Brain microvascular endothelial cell (primary cell): ENCODE data around the gene MYMK.

Experiments
- DNase-seq: peaks from one replicate; pipeline ENCODE4 v3.0.0-alpha.2; 2020
- H3K27ac ChIP-seq: fragments of 250-450 bp; sonication (Bioruptor Pico); 2 replicates; pipeline ENCODE4 v1.5.1; 2020; ENCODE audit warnings: mild to moderate bottlenecking, moderate library complexity
- H3K27me3 ChIP-seq: fragments of 250-450 bp; sonication (Bioruptor Pico); replicated peaks from 2 replicates; pipeline ENCODE4 v1.5.1; 2020; ENCODE audit warnings: mild to moderate bottlenecking
- H3K36me3 ChIP-seq: fragments of 250-450 bp; sonication (Bioruptor Pico); replicated peaks from 2 replicates; pipeline ENCODE4 v1.5.1; 2020; ENCODE audit warnings: mild to moderate bottlenecking
- H3K4me3 ChIP-seq: 2 replicates; pipeline ENCODE4 v1.5.1; 2011; ENCODE audit warnings: low read depth, mild to moderate bottlenecking, control low read depth, low read length, moderate library complexity
- in situ Hi-C: cut with HindIII; loops from 2 replicates; pipeline ENCODE4 v1.10.0; 2017; ENCODE audit warnings: low sequenced_read_pairs, low pct_ligation_motif_present
- TF ChIP-seq, protein P1 (sequence below): IDR thresholded peaks from 2 replicates; pipeline ENCODE4 v1.5.1; 2011; ENCODE audit warnings: low read depth, mild to moderate bottlenecking, moderate library complexity, low read length, control low read depth, inconsistent platforms; ENCODE audit errors: missing control alignments

MYMK gene

DNA sequence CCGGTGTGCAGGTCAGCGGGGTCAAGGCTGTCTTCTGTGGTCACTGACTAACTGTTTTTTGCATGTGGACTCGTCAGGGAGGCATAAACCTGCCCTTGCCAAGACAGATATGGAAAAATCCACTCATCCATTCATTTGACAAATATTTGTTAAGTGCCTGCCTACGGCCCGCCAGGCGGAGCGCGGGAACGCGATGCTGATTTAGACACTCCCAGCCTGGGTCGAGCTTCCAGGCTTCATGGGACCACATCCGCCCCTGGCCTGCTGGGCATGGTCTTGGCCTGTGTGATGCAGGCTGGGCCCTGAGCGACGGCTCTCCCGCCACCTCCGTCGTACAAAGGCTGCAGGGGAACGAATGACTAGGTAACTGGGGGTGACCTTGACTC, 18.1 kb downstream of the MYMK start:
- DNase-seq = peak; percentile 19
- no peak overlapping the region for H3K4me3 ChIP-seq
- in situ Hi-C loops = no loop called here
- TF ChIP-seq, protein P1, sequence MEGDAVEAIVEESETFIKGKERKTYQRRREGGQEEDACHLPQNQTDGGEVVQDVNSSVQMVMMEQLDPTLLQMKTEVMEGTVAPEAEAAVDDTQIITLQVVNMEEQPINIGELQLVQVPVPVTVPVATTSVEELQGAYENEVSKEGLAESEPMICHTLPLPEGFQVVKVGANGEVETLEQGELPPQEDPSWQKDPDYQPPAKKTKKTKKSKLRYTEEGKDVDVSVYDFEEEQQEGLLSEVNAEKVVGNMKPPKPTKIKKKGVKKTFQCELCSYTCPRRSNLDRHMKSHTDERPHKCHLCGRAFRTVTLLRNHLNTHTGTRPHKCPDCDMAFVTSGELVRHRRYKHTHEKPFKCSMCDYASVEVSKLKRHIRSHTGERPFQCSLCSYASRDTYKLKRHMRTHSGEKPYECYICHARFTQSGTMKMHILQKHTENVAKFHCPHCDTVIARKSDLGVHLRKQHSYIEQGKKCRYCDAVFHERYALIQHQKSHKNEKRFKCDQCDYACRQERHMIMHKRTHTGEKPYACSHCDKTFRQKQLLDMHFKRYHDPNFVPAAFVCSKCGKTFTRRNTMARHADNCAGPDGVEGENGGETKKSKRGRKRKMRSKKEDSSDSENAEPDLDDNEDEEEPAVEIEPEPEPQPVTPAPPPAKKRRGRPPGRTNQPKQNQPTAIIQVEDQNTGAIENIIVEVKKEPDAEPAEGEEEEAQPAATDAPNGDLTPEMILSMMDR = peak; percentile 3
- H3K36me3 ChIP-seq = no peaks in the 10 kb centered on the region
- no peak overlapping the region for H3K27ac ChIP-seq
- no peaks in the 10 kb centered on the region for H3K27me3 ChIP-seq

DNA sequence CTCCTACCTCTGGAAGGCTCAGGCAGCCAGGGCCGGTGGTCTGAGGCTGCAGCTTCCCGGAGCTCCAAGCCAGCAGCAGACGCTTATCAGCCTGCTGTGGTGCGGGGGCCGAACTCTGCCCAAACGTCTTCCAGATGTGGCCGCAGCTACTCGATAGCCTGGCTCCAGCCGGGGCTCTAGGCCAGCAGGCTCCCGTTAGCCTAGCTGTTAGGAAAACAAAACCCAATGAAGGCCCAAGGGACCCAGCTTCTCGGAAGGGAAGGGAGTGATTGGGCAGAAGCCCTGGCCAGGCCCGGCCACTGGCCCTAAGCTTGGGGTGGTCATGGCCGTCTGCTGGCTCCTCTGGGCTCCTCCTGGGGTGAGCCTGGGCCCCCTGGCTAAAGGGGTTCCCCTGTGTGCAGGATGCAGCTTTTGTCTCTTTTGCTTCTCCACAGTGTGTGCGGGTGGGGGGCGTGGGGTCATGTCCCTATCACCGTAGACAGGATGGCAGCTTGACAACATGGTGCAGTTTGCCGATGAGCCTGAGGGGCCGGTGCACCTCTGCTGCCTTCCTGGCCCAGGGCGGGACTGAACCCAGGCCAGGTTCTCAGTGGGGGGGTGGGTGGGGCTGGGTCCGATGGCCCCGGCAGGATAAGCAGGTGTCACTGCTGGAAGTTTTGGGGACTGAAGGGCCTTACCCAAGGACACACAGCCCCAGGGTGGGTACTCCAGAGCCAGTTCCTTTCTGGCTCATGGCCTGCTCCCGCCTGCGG, 18.7 kb downstream of the MYMK start:
- H3K36me3 ChIP-seq = no peaks in the 10 kb centered on the region
- no peak for DNase-seq
- no peak overlapping the region for H3K4me3 ChIP-seq
- H3K27ac ChIP-seq = no peak overlapping the region
- in situ Hi-C loops = no loop called here
- TF ChIP-seq, protein P1 = no peak
- no peaks in the 10 kb centered on the region for H3K27me3 ChIP-seq

DNA sequence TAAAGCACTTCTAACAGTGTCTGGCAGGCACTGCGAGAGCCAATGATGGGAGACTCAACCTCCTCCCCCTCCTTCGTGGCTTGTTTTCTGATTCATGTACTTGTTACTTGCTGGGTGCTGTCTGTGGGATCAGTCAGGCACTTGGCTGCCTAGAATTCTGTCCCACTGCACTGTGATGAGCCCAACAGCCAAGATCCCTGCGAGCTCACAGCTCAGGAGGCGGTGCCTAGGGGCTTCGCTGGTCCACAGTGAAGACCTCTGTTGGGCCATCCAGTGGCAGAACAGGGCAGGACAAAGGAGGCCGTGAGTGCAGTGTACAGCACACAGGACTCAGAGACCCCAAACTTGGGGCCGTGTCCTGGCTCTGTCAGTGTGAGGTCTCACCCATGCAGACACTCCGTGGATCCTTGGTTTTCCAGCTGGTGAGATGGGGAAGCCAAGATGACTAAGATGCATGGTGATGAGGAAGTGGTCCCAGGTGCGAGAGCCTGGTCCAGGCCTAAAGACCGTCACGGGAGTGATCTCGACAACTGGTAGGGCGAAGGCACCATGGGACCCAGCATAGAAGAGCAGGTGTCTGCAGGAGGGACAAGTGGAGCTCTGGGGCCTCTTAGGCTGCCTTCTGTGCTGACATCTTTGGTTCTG, 19.5 kb downstream of the MYMK start:
- TF ChIP-seq, protein P1 = no peak
- H3K27me3 ChIP-seq = no peaks in the 10 kb centered on the region
- H3K4me3 ChIP-seq = no peak overlapping the region
- no peak overlapping the region for H3K27ac ChIP-seq
- H3K36me3 ChIP-seq = no peaks in the 10 kb centered on the region
- in situ Hi-C loops = no loop called here
- DNase-seq = peak; percentile 20

DNA sequence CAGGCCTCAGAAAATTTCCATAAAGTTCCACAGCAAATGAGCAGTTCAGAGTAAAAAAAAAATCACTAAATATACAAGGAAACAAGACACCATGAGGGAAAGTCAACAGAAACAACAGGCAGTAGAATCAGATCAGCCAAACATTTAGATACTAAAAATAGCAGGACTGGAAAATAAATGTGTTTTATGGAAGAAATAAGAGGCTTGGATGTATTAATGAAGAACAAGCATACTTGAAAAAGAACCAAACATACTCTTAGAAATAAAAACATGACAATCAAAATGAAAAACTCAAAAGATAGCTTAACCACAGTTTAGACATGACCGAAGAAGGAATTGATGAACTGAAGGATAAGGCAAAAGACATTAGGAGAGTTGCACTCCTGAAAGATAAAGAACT, 22.6 kb downstream of the MYMK start:
- in situ Hi-C loops = no loop called here
- H3K4me3 ChIP-seq = no peak overlapping the region
- no peaks in the 10 kb centered on the region for H3K27me3 ChIP-seq
- H3K36me3 ChIP-seq = no peaks in the 10 kb centered on the region
- TF ChIP-seq, protein P1 = no peak
- no peak overlapping the region for H3K27ac ChIP-seq
- no peak for DNase-seq

DNA sequence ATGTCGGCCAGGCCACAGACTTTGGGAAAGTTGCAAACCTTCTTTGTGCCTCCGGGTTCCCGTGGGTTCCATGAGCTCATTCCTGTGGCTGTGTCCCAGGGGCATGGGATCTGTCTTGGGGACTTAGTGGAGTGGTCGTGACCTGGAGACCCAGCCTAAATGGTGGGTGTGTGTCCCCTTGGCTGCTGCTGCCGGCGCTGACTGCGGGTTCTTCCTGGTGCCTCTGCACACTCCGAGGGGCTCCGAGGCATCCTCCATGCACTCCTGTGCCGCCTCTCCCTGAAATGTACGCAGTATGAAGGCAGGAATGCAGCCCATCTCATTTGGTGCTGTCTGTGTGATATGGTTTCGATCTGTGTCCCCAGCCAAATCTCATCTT, 24.9 kb downstream of the MYMK start:
- Histone ChIP-seq H3K36me3 (no peaks in the 10 kb centered on the region), H3K27me3 (peaks cover 2% of the 10 kb centered on the region), H3K27ac (no peak overlapping the region), H3K4me3 (no peak overlapping the region)
- TF ChIP-seq, protein P1 = no peak
- no peak for DNase-seq
- in situ Hi-C loops = no loop called here
